ENCODE data around the gene EIPR1.
"Not testable (repeated sequence)": the region's sequence is repeated elsewhere in the genome, so short reads cannot be mapped to it uniquely, and the experiment has no call there.

The EIPR1 gene

DNA sequence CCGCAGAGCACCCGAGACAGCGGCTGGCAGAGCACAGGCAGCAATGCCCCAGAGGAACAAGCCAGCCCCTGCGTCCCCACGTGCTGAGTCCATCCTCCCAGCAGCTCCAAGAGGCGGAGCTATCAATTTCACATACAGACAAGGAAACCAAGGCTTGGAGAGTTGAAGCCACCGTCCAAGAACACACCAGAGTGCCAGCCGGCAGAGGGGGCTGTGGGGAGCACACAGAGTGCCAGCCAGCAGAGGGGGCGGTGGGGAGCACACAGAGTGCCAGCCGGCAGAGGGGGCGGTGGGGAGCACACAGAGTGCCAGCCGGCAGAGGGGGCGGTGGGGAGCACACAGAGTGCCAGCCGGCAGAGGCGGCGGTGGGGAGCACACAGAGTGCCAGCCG lies 91.0 kb downstream of the EIPR1 start:
- DNase-seq (ENCODE audit: low read depth): not testable (repeated sequence)

DNA sequence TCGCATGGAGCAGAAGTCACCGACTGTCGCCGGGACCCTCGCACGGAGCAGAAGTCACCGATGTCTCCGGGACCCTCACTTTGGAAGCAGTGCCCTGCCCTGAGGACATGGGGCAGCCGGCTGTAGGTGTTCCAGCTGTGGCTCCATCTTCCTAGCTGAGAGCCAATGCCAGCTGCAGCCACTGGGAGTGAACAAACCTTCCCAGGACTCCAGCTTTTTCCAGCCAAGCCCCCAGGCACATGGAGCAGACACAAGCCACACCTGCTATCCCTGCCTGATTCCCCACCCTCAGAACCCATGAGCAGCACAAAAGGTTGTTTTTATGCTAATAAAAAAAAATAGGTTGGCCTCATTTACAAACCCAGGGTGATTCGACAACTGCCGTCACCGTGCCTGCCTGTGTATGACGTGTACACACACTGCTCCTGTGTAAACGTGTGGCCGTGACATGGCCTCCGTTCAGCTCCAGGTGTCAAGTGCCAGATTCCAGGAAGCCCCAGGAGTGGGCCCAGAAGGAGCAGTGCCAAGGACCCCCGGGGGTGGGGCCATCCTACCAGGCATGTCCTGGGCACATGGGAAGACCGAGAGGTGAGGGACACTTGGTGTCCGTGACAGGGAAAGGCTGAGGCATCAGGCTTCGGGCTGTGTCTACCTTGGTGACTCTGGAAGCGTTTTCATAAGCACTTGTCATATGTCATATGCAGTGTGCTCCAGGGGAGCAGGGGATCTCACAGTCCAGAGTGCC lies 91.5 kb downstream of the EIPR1 start:
- no peak for DNase-seq (ENCODE audit: low read depth)

DNA sequence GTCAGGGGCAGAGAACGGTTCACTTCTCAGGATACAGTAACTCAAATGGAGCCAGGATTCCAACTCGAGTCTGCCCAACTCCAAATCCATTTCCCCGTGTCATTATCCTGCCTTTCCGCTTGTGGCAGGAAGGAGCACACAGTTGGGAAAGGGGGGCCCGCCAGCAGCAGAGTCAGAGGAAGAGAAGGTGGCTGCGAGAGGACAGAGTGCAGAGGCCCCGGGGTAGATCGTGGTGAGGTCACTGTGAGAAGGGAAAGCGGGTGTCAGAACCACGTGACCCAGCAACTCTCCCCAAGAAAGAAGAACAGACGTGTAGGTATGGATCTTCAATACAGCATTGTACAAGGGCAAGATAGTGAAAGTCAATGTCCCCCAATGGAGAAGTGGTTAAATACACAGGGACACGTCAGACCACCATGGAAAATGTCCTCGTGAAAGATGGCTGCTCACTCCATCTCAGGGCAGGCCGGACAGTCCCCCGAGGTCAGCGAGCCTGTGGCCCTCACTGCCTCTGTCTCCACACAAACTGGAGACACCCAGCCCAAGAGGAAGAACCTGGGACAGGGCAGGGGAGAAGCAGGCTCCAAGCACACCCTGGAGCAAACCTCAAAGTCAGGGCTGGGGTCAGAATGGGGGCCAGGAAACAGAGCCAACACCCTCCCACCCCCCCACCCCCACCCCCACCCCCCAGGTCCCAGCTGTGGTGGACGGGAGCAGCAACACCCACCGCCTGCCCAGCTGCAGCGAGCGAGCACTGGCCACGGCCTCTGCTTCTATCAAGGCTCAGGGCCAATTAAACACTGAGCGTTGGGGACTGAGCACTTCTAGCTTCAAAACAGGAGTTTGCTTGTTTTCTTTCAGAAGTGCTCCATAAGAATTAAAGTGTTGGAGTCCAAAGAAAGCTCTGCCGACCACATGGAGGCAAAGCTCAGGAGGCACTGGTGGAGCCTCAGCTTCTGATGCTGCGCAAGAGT lies 92.7 kb downstream of the EIPR1 start:
- DNase-seq (ENCODE audit: low read depth): no peak

DNA sequence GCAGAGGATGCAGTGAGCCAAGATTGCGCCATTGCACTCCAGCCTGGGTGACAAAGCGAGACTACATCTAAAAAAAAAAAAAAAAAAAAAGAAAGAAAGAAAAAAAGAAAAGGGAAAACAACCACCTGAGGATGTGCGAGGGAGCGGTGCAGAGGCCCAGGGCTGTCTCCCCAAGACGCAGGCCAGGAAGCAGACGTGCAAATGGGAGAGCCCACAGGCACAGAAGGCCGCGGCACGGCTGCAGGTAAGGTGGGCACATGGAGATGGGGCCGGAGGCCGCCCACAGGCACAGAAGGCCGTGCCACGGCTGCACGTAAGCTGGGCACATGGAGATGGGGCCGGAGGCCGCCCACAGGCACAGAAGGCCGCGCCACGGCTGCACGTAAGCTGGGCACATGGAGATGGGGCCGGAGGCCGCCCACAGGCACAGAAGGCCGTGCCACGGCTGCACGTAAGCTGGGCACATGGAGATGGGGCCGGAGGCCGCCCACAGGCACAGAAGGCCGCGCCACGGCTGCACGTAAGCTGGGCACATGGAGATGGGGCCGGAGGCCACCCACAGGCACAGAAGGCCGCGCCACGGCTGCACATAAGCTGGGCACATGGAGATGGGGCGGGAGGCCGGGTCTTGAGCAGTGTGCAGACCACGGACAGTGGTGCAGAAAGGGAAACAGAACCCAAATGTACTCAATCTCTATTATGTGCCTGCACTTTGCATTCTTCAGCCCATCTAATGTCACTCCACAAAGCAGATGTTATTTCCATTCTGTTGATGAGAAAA lies 93.6 kb downstream of the EIPR1 start:
- DNase-seq (ENCODE audit: low read depth): not testable (repeated sequence)

DNA sequence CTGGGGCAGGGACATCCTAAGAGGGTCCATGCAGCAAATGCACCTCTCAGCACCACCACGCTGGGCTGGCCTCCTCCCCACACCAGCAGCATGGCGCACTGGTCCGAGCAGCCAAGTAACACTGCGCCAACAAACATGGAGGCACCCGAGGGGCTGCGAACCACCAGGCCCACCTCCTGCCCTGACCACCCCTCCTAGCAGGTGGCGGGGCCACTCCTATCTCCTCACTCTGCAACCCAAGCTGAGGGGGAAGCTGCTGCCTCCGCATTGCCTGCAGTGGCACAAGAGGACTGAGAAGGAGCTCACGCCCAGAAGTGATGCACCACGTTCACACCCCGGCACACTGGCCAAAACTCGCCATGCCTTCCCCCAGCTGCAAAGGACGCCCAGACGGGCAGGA lies 94.4 kb downstream of the EIPR1 start:
- DNase-seq (ENCODE audit: low read depth): no peak

DNA sequence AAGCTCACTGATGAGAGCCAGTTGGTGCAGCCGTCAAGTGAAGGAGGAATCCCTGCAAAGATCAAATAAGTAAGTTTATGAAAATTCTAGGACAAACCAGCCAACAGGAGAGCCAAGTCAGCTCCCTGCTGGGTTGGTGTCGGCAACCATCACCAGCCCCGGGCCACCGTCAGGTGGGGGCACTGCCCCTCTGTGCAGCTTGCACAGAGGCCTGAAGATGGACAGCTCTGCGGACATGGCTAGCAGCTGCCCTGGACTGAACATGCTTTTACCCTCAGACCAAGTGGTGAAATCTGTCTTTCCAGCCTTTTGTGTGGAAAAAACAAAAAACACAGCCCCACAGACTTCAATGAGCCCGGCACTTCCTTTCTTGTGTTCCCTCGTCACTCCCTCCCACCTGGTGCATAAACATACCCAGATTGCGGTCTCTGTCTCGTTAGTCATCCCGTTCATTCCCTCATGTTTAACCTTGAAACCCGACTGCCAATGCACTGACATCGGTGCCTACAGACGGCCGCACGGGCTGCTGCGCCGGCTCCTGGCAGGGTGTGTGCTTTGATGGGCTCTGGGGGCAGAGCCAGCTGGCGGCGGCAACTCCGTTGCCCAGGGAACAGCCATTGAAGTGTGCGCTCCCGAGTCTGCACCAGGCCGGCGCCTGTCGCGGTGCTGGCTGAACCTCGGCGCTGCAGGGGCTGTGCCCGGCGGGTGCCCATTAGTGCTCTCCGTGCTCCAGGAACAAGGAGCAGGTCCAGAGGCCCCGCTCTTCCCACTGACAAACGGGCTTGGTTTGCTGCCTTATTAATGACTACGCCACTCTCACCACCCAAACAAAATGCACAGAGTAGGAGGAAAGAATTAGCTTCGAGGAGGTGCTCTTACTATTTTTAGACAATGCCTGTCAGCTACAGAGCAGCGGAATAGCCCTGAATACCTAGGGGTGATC lies 95.3 kb downstream of the EIPR1 start:
- no peak for DNase-seq (ENCODE audit: low read depth)

DNA sequence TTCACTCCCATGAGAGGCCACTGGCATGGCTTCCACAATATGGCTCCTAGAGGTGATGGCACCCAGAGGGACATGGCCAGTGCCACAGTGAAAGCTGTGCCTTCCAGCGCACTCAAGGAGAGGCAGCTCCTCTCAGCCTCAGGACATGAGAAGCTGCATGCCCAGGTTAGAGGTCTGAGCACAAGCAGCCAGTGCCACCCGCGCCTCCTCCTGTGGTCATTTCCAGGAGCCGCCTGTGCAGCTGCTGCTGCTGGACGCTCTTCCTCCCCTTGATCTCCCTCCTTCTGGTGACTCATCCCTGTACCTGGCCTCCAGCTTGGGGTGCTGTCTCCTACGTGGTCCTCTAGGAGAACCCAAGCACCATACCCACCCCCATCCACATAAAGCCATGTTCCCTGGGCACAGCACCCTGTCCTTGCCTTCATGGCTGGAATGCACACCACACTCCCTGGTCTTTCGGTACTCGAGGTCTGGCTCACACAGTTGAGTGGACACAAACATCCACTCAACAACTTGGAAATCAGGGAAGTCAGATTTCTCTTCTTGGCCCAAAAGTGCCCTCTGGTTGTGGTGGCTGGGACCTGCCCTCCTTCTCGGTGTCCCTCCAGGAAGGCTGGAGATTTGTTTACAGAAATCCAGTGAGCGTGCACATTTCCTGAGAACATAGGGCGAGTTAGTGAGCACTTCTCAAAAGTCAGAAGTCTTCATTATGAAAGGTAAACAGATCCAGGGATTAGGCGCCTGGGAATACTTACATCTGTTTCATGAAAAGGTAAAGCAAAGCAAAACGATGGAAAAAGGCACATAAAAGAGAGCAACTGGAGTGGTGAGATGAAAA lies 96.7 kb downstream of the EIPR1 start:
- DNase-seq (ENCODE audit: low read depth): no peak

DNA sequence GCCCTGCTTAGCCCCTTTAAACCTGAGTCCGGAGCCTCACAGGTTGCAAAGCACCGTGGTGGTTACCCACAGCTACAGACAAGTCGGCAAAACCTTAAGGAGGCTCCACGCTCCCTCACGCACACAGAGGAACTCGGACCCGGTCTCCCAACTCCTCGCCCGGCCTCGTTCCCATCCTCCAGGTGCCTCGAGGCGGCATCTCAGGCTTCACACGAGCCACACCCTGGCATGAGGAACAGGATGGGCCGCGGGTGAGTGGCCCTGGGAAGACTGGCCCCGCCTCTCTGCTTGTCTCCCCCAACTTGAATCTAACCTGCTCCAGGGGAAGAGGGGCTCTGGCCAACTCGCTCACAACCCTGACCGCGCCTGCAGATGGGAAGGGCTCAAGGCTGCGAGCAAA lies 97.4 kb downstream of the EIPR1 start:
- DNase-seq (ENCODE audit: low read depth): no peak

DNA sequence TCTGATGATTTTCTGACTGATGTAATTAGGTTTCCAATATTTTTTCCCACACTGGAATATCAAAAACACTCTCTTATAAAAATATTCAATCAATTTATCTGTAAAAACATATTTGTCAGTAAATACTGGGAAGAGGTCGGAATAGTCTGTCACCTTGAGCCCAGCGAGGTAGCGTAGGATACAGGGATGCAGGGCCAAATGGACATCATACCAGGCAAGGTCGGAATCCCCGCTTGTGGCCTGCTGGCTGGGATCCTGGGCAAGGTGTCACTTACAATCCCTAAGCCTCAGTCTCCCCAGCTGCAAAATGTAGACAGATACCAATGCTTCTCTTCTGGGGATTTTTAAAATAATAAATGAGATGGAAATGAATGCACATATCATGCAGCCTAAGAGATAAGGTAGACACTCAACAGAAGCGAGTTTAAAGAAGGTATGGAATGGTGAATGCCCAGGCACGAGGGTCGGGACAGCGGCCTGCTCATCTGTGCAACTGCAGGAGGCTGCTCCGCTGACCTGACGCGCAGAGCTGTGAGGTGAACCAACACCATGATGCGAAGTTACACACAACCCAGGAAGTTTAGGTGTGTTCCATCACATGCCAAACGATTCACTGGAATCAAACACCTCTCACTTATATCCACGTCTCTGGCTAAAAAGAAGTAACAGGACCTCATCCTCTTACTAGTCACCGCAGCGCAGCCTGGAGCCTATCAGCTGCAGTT lies 98.2 kb downstream of the EIPR1 start:
- no peak for DNase-seq (ENCODE audit: low read depth)

DNA sequence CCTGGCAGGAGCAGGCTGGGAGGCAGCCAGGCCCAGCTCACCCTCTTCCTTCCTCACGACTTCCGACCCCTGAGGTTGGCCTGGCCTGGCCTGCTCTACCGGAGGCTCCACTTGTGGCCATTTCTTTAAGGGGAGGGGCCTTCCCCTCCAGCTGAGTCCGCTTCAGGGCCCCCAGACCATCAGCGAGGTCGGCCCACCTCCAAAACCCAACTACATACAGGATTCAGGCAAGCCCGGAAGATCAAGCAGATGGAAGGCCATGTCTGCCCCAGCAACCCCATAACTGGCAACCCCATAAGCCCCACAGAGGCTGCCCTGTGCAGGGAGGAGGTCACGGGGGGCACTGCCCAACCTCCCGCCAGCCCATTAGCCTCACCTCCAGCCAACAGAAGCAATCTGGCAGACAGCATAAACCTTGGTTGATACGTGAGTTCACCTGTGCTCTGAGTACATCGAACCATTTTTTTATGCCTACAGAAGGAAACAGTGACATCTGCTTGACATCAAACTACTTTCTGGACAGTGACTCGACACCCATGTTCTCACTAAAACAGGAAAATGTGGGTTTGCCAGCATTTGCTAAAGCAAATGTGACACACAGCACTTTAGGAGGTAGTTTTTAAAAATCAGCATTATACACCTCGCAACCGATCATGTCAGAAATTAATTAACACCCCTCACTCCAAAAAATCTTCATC lies 98.9 kb downstream of the EIPR1 start:
- no peak for DNase-seq (ENCODE audit: low read depth)

DNA sequence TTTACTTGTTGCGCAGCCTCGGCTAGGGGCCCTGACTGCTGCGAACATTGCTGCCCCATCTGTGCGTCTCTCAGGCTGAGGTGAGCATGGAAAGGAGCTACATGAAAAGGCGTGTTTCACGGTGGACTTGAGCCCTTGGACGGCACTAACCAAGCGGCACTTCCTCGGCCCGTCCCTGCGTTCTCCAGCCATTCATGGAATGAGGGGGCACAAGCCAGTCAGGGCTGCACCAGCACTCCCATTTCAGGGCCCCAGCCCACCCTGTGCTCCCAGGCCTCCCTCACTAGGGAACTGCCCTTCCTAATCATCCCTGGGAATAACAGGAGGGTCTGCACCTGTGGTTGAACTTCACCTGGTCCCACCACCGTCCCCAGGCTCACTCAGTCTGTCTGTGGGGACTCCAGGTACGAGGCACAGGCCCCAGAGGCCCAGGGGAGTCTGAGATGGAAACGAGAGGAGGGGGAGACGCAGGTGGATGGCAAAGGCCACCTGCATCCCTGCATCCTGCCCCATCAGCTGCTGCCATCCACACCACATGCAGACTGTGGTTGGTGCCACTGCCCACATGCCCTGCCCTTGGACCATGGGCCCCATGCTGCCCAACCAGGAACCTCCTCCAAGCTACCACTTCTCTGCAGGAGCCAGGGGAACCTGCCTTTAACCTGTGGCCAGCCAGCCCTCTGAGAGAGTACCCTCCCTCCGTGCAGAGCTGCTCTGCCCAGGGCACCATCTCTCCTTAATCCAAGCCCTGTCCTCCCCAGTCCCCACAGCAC lies 99.7 kb downstream of the EIPR1 start:
- no peak for DNase-seq (ENCODE audit: low read depth)

DNA sequence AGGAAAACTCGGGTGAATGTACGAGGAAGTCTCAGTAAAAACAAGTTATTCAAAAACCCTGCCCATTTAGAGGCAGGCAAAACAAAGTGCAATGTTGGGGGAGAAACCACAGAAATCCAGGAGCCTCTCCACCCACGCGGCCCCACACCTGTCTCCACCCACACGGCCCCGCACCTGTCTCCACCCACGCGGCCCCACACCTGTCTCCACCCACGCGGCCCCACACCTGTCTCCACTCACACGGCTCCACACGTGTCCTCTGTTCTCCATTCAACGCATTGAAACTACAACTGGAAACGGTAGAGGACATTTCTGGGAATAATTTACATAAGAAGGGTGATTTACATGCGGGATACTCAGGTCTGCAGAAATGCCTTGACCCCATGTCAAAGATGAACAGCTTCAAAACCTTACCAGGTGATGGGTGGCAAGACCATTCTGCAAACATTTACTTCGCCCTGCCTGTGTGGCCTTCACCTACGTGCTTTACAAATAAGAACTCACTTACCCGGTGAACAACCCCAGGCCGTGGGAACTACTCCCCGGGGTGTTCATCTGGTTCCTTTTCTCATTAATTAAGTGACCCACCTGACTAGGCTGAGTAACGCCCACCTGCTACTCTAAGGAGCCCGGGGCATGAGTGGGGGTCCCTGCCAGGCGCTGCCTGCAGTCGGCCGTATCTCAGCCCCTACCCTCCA lies 100.4 kb downstream of the EIPR1 start:
- DNase-seq (ENCODE audit: low read depth): no peak

DNA sequence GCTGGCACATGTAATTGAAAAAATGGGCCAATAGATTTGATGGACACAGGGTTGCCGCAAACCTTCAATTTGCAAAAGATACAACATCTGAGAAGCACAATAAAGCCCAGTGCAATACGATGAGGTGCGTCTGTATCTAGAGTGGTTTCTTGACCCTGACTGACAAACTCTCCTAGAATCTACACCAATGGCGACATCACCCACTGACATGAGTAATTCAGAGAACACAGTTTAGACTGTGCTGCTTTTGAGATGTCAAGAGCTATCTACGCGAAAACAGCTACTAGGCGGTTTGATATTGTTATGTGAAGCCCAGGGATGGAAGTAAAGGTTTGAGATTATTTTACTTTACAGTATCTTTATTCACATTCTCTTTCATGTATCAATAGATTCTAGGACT lies 104.9 kb downstream of the EIPR1 start:
- no peak for DNase-seq (ENCODE audit: low read depth)

DNA sequence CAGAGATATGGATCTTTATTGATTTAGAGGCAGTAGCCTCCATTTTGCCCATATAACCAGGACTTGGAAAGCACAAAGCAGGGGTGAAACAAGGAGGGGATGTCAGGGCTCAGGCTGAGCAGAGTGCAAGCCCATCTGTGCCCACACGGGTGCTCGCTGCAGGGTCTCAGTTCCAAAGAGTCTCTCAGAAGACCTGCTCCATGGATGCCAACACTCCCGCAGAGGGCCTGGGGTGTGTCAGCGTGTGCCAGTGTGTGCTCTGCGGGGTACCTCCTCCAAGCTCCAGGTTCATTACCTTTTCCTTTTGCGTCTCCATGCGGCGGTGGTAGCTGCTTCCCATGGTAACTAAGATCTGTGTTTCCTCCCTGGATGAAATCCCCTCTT lies 107.5 kb downstream of the EIPR1 start:
- no peak for DNase-seq (ENCODE audit: low read depth)

DNA sequence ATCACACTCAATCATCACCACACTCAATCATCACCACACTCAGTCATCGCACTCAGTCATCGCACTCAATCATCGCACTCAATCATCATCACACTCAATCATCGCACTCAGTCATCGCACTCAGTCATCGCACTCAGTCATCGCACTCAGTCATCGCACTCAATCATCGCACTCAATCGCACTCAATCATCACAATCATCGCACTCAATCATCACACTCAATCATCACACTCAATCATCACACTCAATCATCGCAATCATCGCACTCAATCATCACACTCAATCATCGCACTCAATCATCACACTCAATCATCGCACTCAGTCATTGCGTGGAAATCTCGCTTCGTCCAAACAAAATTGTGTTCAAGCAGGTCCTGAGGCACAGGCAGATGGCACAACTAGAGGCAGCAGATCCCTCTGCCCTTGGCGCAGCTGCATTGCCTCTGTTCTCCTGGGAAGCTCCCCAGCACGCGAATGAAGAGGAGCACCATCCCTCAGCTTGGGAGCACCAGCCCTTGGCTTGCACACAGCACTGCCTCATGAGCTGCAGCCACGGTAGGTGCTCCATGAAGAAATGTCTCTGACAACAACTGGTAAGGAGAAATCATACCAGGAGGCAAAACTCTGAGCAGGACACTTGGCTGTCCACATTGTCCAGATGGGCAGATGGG lies 108.1 kb downstream of the EIPR1 start:
- no peak for DNase-seq (ENCODE audit: low read depth)

DNA sequence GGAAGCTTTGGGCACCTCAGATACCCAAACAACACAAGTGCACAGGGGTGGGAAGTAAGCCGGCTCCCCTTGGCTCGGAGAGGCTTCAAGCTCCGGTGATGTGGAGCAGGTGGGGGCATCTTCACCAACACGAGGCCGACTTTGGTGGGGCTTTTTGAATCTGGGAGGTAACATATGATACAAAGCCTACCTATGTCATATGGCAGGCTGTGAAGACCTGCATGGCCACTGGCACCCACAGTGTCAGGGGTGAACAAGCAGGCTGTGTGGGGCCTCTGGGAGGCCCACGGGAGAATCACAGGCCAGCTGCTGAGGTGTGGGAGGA lies 109.0 kb downstream of the EIPR1 start:
- no peak for DNase-seq (ENCODE audit: low read depth)

All from stromal cell of bone marrow (primary cell).